IMR-90 (cell line): Measurements from ENCODE around the gene E2F4. TPM values are rescaled to one million over a fixed set of nuclear protein-coding genes. Genes with fewer than 3 reads are reported as not detected.

Source experiments
- ATAC-seq: fragments of 200-7000 bp; cut with Tn5 transposase; 2 replicates; pipeline ENCODE4 v1.9.1; 2020; ENCODE audit warnings: low read depth, mild to moderate bottlenecking, moderate library complexity
- BruUV-seq: library from RNA; stranded (reverse); fragments of 400-500 nt; replicated peaks from 2 replicates; lab custom pipeline; 2021; lab: Mats Ljungman, UMichigan
- CTCF ChIA-PET: fragments of 300-600 bp; formaldehyde crosslinking; extraction: SDS; loops from one replicate; lab custom pipeline; 2021; ENCODE audit warnings: antibody characterized with exemption; lab: Yijun Ruan, JAX
- POLR2A ChIA-PET: fragments of 300-600 bp; sonication (Branson Sonifier 250); formaldehyde crosslinking; loops from one replicate; lab custom pipeline; 2022; ENCODE audit warnings: antibody characterized with exemption; ENCODE audit not compliant: unreplicated experiment; lab: Charles Lee
- DNase-seq: peaks from one replicate; pipeline ENCODE4 v3.0.0; 2013
- H2AFZ ChIP-seq: replicated peaks from 2 replicates; pipeline ENCODE3; 2013; ENCODE audit warnings: low read length, mild to moderate bottlenecking; ENCODE audit not compliant: poor library complexity
- H2AK5ac ChIP-seq: 2 replicates; pipeline ENCODE4 v1.6.1; 2013; ENCODE audit warnings: low read depth, low read length, inconsistent platforms
- H2AK9ac ChIP-seq: replicated peaks from 2 replicates; pipeline ENCODE3; 2013; ENCODE audit warnings: mild to moderate bottlenecking, low read depth, low read length, moderate library complexity; ENCODE audit not compliant: poor library complexity
- H2BK120ac ChIP-seq: 2 replicates; pipeline ENCODE4 v1.6.1; 2013; ENCODE audit warnings: low read depth, low read length, inconsistent platforms
- H2BK15ac ChIP-seq: 3 replicates; pipeline ENCODE4 v1.6.1; 2013; ENCODE audit warnings: low read depth, low read length, inconsistent platforms
- H2BK20ac ChIP-seq: 2 replicates; pipeline ENCODE4 v1.6.1; 2013; ENCODE audit warnings: low read depth, mild to moderate bottlenecking, inconsistent platforms, low read length, moderate library complexity
- H2BK5ac ChIP-seq: 2 replicates; pipeline ENCODE4 v1.6.1; 2013; ENCODE audit warnings: mild to moderate bottlenecking, low read depth, low read length, inconsistent platforms; ENCODE audit not compliant: poor library complexity, severe bottlenecking
- H3K14ac ChIP-seq: replicated peaks from 2 replicates; pipeline ENCODE4 v1.6.1; 2013; ENCODE audit warnings: low read depth, low read length, inconsistent platforms
- H3K18ac ChIP-seq: 2 replicates; pipeline ENCODE4 v1.6.1; 2013; ENCODE audit warnings: low read depth, low read length, control low read depth
- H3K23ac ChIP-seq: 2 replicates; pipeline ENCODE4 v1.6.1; 2013; ENCODE audit warnings: low read depth, low read length, inconsistent platforms
- H3K27ac ChIP-seq: 2 replicates; pipeline ENCODE4 v1.5.1; 2013; ENCODE audit warnings: mild to moderate bottlenecking, control low read depth, low read length; ENCODE audit not compliant: insufficient read depth
- H3K27me3 ChIP-seq: 2 replicates; pipeline ENCODE4 v1.6.1; 2013; ENCODE audit warnings: low read length; ENCODE audit not compliant: control insufficient read depth, insufficient read depth
- H3K36me3 ChIP-seq: 2 replicates; pipeline ENCODE4 v1.6.1; 2013; ENCODE audit warnings: low read length, mixed read lengths; ENCODE audit not compliant: control insufficient read depth, insufficient read depth
- H3K4ac ChIP-seq: 2 replicates; pipeline ENCODE4 v1.6.1; 2013; ENCODE audit warnings: low read depth, low read length, inconsistent platforms
- H3K4me1 ChIP-seq: 2 replicates; pipeline ENCODE4 v1.6.1; 2013; ENCODE audit warnings: low read length, mixed read lengths; ENCODE audit not compliant: control insufficient read depth, insufficient read depth
- H3K4me2 ChIP-seq: 2 replicates; pipeline ENCODE4 v1.6.1; 2013; ENCODE audit warnings: low read depth, mild to moderate bottlenecking, control low read depth, low read length, moderate library complexity
- H3K4me3 ChIP-seq: 2 replicates; pipeline ENCODE4 v1.5.1; 2013; ENCODE audit warnings: low read depth, mild to moderate bottlenecking, control low read depth, low read length, moderate library complexity; ENCODE audit not compliant: insufficient read depth
- H3K56ac ChIP-seq: 2 replicates; pipeline ENCODE4 v1.6.1; 2013; ENCODE audit warnings: low read length, inconsistent platforms; ENCODE audit not compliant: insufficient read depth; ENCODE audit errors: extremely low read depth
- H3K79me1 ChIP-seq, 2 experiments: 2 replicates each; pipeline ENCODE4 v1.6.1; 2013; ENCODE audit warnings: low read length in 2 of 2, inconsistent platforms in 1 of 2, low read depth in 1 of 2
- H3K9ac ChIP-seq: 2 replicates; pipeline ENCODE4 v1.6.1; 2013; ENCODE audit warnings: low read depth, low read length, control low read depth
- H3K9me1 ChIP-seq: 2 replicates; pipeline ENCODE4 v1.6.1; 2013; ENCODE audit warnings: low read length, inconsistent platforms; ENCODE audit not compliant: insufficient read depth
- H3K9me3 ChIP-seq: 2 replicates; pipeline ENCODE4 v1.6.1; 2013; ENCODE audit warnings: low read length; ENCODE audit not compliant: control insufficient read depth, insufficient read depth
- H4K20me1 ChIP-seq: 2 replicates; pipeline ENCODE4 v1.6.1; 2013; ENCODE audit warnings: low read length, inconsistent platforms; ENCODE audit not compliant: insufficient read depth
- H4K5ac ChIP-seq: 2 replicates; pipeline ENCODE4 v1.6.1; 2013; ENCODE audit warnings: mild to moderate bottlenecking, low read depth, low read length, control low read depth
- H4K8ac ChIP-seq, 2 experiments: 2 replicates each; pipeline ENCODE4 v1.6.1; 2013; ENCODE audit warnings: low read depth in 2 of 2, low read length in 2 of 2, control low read depth in 1 of 2, inconsistent platforms in 1 of 2
- H4K91ac ChIP-seq: 2 replicates; pipeline ENCODE4 v1.6.1; 2013; ENCODE audit warnings: low read depth, low read length, inconsistent platforms; ENCODE audit not compliant: insufficient read depth
- CHD1 ChIP-seq: IDR thresholded peaks from 2 replicates; pipeline ENCODE4 v1.6.1; 2012; ENCODE audit warnings: low read depth, low read length, improper control_type of control experiment
- ELK1 ChIP-seq: fragments of 150-350 bp; IDR thresholded peaks from 2 replicates; pipeline ENCODE4 v1.6.1; 2016; ENCODE audit warnings: low read depth, mild to moderate bottlenecking, low read length, moderate library complexity, borderline replicate concordance
- FOS ChIP-seq: fragments of 150-350 bp; IDR thresholded peaks from 2 replicates; pipeline ENCODE4 v1.6.1; 2016; ENCODE audit warnings: low read depth, low read length
- MAFK ChIP-seq: IDR thresholded peaks from 2 replicates; pipeline ENCODE4 v1.6.1; 2012; ENCODE audit warnings: low read depth, low read length, improper control_type of control experiment
- MAZ ChIP-seq: IDR thresholded peaks from 2 replicates; pipeline ENCODE4 v1.6.1; 2012; ENCODE audit warnings: low read depth, mild to moderate bottlenecking, low read length, improper control_type of control experiment, moderate library complexity, borderline replicate concordance
- USF2 ChIP-seq: fragments of 150-350 bp; IDR thresholded peaks from 2 replicates; pipeline ENCODE4 v1.6.1; 2017; ENCODE audit warnings: mild to moderate bottlenecking, antibody characterized with exemption, low read length, low read depth
- whole genome bisulfite sequencing, 2 experiments: methylation state at CpG; one replicate each; pipeline versions ENCODE4 v1.1.5 to v1.1.7; 2013; ENCODE audit warnings: missing lambda C conversion rate in 2 of 2; ENCODE audit not compliant: insufficient read length in 1 of 2; ENCODE audit errors: extremely low coverage in 2 of 2; 5-methylcytosine and 5-hydroxymethylcytosine counted together
- dilution Hi-C: fragments of 300-500 bp; cut with HindIII; formaldehyde crosslinking; loops from one replicate; pipeline ENCODE4 v1.14.3; 2018; ENCODE audit warnings: low sequenced_read_pairs; ENCODE audit not compliant: unreplicated experiment
- in situ Hi-C: fragments of 300-500 bp; cut with MboI; formaldehyde crosslinking; loops from 3 replicates; pipeline ENCODE4 v1.14.3; 2019; ENCODE audit warnings: low sequenced_read_pairs, inconsistent platforms, mixed read lengths
- intact Hi-C: fragments of 100-400 bp; cut with micrococcal nuclease; formaldehyde crosslinking; loops from 2 replicates; pipeline ENCODE4 v1.10.0; 2022
- polyA plus RNA-seq, 3 experiments: library from polyadenylated mRNA; depleted of rRNA; stranded (reverse); fragments of >200 nt; gene quantifications; 2 replicates each; pipeline ENCODE4 v1.2.3, GENCODE V29; 2012; ENCODE audit warnings: low replicate concordance in 1 of 3
- total RNA-seq: library from RNA; depleted of rRNA; stranded (reverse); fragments of >200 nt; gene quantifications from 2 replicates; pipeline ENCODE4 v1.2.3, GENCODE V29; 2012
- TF ChIP-seq, protein P1 (sequence below): conservative IDR thresholded peaks from 2 replicates; pipeline ENCODE4 v1.5.1; 2012; ENCODE audit warnings: mild to moderate bottlenecking, low read depth, low read length, improper control_type of control experiment

The E2F4 gene
- total and polyA plus RNA-seq, 2 of the 4 experiments (the other 2 are of a cell fraction): 63.4 to 103 TPM

GRCh38 chr16:67158637-67159600 is 33.0 kb upstream of the E2F4 start:
- peak; percentile 7; the same call in 1 of the 2 replicates for ATAC-seq

More at GRCh38 chr16:67158637-67159600, 33.0 kb upstream of the E2F4 start:
- Histone ChIP-seq H4K20me1 (peaks cover 30% of the 10 kb centered on the region), H3K9me1 (peaks cover 5% of the 10 kb centered on the region; the same call in 1 of the 2 replicates), H4K5ac (no peak overlapping the region), H3K23ac (peak overlapping the region; percentile 30; the same call in 1 of the 2 replicates), H4K91ac (peak overlapping the region; percentile 11; the same call in 1 of the 2 replicates), H3K36me3 (peaks cover 3% of the 10 kb centered on the region; the same call in 1 of the 2 replicates), H2AK5ac (peak overlapping the region; percentile 76; the same call in 1 of the 2 replicates), H3K9ac (peak overlapping the region; percentile 68), H2BK20ac (no peak overlapping the region), H2BK15ac (no peak overlapping the region), H3K27ac (peak overlapping the region; percentile 24; the same call in 1 of the 2 replicates), H3K4me3 (peak overlapping the region; percentile 86), H4K8ac (peak overlapping the region; percentile 60 to 84; a peak in 2 of 4 replicates), H3K9me3 (no peaks in the 10 kb centered on the region), H3K18ac (no peak overlapping the region), H2AK9ac (peak overlapping the region; percentile 96), H2BK120ac (no peak overlapping the region), H3K27me3 (peaks cover 7% of the 10 kb centered on the region; the same call in 1 of the 2 replicates), H2AFZ (peak overlapping the region; percentile 99), H3K4ac (peak overlapping the region; percentile 75), H3K56ac (no peak overlapping the region), H3K4me2 (peak overlapping the region; percentile 87), H3K4me1 (peaks cover 14% of the 10 kb centered on the region; the same call in 1 of the 2 replicates), H3K79me1 (peaks cover 10 to 25% of the 10 kb centered on the region in 2 experiments; a peak in 2 of 4 replicates), H2BK5ac (no peak overlapping the region), H3K14ac (peak overlapping the region; percentile 77)
- intact Hi-C loops: loop anchor here (1.0 to 10.0 kb wide), 2 partner anchors 26 to 264 kb away; no protein-coding TSS in a partner anchor
- dilution Hi-C loops: no loop called here
- ChIA-PET POLR2A (no interaction called here), CTCF (interaction anchor here (0.9 kb wide), 1 partner anchor 141 kb away, joined by 3 read pairs; no protein-coding TSS in a partner anchor)
- TF ChIP-seq ELK1 (no peak), MAFK (no peak), FOS (no peak), MAZ (0 out of 2 replicates have a peak, but pooled peaks have one; percentile 7), USF2 (no peak), CHD1 (no peak)
- TF ChIP-seq, protein P1, sequence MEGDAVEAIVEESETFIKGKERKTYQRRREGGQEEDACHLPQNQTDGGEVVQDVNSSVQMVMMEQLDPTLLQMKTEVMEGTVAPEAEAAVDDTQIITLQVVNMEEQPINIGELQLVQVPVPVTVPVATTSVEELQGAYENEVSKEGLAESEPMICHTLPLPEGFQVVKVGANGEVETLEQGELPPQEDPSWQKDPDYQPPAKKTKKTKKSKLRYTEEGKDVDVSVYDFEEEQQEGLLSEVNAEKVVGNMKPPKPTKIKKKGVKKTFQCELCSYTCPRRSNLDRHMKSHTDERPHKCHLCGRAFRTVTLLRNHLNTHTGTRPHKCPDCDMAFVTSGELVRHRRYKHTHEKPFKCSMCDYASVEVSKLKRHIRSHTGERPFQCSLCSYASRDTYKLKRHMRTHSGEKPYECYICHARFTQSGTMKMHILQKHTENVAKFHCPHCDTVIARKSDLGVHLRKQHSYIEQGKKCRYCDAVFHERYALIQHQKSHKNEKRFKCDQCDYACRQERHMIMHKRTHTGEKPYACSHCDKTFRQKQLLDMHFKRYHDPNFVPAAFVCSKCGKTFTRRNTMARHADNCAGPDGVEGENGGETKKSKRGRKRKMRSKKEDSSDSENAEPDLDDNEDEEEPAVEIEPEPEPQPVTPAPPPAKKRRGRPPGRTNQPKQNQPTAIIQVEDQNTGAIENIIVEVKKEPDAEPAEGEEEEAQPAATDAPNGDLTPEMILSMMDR: no peak
- 0% methylated on average over 4 of the region's 34 CpGs; no CpG with 5 or more reads in 1 of the 2 experiments for WGBS, 2 experiments
- in situ Hi-C loops: loop anchor here (5.0 kb wide), 1 partner anchor 197 kb away; the partner anchor contains the start of gene CES3
- BruUV-seq: no TSS peak
- no peak for DNase-seq
